NCI-H1417 (cell line): Measurements from ENCODE around the gene SLC44A1.

Source experiments
- DNase-seq, 3 experiments: peaks; one replicate each; lab custom pipeline; 2025; lab: John Stamatoyannopoulos, UW

SLC44A1 gene

DNA sequence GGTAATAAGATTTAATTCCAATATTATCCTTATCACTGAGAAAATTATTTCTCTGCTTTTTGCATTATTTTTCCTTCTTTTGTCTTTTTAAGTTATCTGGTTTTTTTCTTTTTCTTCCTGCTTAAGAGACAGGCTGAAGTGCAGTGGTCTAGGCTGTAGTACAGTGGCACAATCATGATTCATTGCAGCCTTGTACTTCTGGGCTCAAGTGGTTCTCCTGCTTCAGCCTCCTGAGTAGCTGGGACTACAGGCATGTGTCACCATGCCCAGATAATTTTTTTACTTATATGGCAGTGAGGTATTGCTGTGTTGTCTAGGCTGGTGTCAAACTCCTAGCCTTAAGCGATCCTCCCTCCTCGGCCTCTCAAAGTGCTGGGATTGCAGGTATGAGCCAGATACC lies 93.9 kb downstream of the SLC44A1 start:
- DNase-seq = no peak

DNA sequence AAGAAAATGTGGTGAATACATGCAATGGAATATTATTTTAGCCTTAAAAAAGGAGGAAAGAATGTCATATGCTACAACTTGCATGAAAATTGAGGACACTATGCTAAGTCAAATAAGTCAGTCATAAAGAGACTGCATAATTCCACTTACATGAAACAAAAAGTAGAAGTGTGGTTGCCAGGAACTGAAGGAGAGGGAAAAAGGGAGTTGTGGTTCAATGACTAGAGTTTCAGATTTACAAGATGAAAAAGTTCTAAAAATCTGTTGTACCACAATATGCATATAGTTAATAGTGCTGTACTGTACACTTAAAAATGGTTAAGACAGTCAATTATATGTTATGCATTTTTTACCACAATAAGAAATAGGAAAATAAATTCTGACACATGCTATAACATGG lies 95.4 kb downstream of the SLC44A1 start:
- DNase-seq = no peak

DNA sequence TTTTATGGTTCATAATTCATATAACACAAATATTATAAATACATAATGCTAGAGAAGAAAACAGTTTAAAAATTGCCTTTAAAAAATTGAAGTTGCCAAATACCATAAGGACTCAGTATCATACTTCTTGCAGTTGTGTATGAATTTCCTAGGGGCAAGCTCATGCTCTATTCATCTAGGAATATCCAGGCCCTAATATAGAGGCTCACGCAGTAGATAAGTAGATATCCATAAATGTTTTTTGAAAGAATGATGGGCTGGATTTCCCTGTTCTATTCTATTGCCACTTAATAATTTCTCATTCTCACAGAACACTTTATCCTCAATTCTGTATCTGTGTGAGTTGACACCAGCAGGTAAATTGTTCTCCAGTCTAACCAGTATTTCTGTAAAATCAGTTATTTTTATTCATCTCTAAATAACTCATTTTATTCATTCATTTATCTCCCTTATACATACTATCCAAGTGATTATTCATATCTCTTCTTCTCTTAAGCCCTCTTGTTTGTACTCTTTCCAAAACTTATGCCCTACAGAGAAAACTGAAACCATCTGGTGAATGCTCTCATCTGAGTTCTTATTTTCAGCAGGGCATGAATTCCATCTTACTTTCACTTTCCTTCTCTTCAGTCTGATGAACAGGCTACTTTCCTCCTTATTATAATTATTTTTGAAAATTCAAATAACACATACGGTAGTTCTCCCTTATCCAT lies 97.1 kb downstream of the SLC44A1 start:
- DNase-seq = no peak

- no peak for DNase-seq
These were observed 97.7 kb downstream of the SLC44A1 start for GRCh38 chr9:105342147-105342505.

DNA sequence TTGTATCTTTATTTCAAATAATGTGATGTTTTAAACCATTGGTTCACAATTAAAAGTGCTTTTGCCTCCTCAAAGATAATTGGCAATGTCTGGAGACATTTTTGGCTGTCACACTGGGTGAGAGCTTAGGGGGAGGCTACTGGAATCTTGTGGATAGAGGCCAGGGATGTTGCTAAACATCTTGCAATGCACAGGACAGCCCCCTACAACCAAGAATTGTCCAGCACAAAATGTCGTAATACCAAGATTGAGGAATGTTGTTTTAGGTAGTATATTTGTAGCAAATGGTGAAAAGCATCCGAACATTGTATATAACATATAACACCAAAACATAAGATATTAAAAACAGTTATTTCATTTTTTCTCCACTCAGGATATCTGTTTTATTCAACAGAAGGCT lies 99.8 kb downstream of the SLC44A1 start:
- no peak for DNase-seq

DNA sequence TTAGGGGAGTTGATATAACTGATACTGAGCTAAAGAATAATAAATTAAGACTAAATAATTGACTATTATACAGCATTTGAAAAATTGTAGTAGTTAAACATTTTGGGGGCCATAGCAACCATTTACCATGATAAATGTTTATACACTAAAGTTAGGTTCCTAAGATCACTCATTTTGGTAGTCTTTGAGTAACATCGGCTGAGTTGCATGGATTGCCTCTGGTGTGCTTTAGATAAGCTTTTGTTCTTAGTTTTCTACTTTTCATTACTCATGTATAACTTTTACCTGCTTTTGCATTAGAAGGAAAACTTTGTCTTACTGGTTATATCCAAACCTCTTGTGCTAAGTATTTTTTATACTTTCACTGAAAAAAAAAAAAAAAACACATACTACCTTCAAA lies 101.2 kb downstream of the SLC44A1 start:
- DNase-seq = no peak

DNA sequence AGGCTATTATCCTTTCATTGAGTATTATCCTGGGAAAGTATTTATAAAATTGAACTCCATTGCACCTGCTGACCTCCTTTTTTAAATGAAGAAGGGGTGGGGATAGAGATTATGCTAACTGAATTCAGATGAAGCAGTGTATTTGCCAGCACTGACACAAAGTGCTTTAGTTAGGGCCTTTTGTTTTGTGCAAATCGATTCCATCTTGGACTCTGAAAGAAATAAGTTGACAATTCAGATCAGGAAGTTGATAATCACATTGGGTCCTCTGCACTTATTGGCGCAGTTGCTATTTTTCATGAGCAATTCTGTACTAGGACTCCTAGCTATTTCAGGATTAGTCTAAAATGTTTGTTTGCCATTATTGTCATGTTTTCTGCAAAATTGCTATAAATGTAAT lies 101.8 kb downstream of the SLC44A1 start:
- DNase-seq = no peak

- no peak for DNase-seq
These were observed 110.0 kb downstream of the SLC44A1 start for GRCh38 chr9:105354448-105354847.

- no peak for DNase-seq
These were observed 111.3 kb downstream of the SLC44A1 start for GRCh38 chr9:105355781-105356180.

DNA sequence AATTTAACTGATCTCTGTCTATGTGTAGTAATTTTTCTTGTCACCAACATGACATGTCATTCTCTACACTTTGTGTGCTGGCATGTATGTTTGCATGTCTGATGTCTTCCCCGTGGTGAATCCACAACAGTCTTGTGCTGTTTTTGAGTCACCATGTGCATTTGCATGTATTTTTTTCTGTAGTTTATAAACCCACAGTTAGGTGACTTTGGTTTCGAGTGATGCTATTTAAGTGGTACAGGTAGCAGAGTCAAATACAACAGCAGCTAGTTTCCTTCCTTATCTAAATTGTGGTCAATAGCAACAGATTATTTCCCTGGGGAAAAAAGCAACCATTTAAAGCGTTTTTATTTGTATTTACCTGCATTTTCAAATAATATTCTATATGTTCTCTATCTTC lies 113.5 kb downstream of the SLC44A1 start:
- no peak for DNase-seq

DNA sequence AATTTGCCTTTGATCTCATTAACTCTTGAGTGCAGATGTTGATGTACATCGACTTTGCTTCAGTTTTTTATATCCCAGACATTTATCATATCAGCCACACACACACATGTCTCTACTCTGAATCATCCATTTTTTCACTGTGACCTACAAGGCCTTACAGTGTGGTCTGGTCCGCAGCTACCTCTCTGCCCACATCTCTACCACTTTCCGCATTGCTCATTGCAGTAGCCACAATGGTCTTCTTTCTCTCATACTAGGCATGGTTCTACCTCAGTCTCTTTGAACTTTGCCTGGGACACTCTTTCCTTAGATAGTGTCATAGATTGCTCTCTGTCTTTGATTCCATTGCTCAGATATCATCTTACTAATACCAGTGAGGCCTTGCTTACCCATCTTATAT lies 115.4 kb downstream of the SLC44A1 start:
- no peak for DNase-seq

DNA sequence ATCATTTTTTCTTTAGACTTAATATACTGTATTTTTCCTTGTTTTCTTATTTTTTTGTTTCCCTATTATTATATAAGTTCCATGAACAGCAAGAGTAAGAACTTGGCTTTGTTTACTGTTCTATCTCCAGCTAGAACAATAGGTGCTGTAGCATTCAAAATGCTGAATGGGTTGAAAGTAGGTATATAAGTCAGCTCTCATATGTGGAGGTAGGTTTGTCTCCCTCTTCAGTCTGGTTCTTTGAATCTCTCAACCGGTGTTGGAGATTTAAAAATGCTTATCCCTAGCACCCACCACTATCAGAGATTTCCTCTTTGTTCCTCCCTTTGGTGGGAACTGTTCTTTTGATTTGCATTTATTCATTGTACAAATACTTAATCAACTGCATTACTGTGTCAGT lies 115.9 kb downstream of the SLC44A1 start:
- no peak for DNase-seq

GRCh38 chr9:105361873-105362272 lies 117.4 kb downstream of the SLC44A1 start:
- no peak for DNase-seq

GRCh38 chr9:105362470-105362869 lies 118.0 kb downstream of the SLC44A1 start:
- no peak for DNase-seq

- DNase-seq = no peak
These were observed 119.4 kb downstream of the SLC44A1 start for GRCh38 chr9:105363837-105364236.

DNA sequence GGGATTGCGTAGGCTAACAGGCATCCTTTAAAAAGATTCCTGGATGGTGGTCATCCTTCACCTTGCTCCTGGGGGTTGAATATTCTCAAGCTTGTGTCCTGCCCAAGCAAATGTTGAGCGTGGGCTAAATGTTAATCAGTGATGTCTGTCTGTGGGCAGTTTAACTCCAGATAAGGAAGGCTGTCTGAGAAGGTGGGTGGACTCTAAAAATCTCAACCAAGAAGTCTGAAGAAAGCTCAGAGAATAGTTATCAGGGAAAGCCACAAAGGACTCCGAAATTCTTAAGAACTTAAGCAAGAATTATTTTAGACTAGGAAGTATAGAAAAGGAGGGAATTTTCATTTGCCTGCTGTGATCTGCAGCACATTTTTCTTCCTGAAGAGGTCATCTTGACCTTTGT lies 125.5 kb downstream of the SLC44A1 start:
- DNase-seq = no peak

GRCh38 chr9:105373723-105374122 lies 129.3 kb downstream of the SLC44A1 start:
- no peak for DNase-seq

GRCh38 chr9:105375323-105375722 lies 130.9 kb downstream of the SLC44A1 start:
- no peak for DNase-seq

GRCh38 chr9:105376893-105377292 lies 132.4 kb downstream of the SLC44A1 start:
- peak in 1 of 3 experiments; percentile 15 for DNase-seq

GRCh38 chr9:105385381-105385985 lies 141.0 kb downstream of the SLC44A1 start:
- DNase-seq = no peak

GRCh38 chr9:105389796-105390195 lies 145.3 kb downstream of the SLC44A1 start:
- DNase-seq = no peak

DNA sequence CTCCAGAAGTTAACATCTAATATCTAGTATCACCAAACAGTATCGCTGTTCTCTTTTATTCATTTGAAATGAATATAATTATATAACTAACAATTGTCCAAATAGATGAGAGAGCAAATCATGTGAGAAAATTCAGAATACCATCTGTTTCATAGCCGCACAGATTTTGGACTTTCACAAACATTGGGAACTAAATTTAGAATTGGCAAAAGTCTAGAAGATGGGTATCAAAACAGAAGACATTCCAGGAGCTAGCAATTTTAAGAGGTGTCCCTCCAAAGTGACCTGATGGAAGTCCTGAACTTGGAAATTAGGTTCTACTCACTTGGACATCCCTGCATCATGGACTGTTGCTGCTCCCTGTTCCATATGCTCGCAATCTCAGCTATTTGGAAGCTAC lies 146.4 kb downstream of the SLC44A1 start:
- DNase-seq = no peak

DNA sequence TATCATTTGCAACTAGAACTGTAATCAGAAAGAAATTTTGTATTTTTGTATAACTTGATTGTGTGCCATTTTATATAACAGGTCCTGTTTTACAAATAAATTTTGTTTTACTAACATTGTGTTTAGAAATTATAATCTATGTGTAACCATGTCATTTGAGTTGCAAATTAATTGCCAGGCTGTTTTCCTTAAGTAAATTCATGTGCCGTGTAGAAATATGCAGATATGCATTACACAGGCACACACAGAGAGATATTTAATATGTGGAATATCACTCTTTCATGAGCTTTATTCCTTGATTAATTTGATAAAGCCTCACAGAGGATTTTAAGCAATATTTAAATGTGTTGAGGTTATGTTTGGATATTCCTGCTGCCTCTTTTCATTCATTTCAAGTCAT lies 146.8 kb downstream of the SLC44A1 start:
- no peak for DNase-seq

DNA sequence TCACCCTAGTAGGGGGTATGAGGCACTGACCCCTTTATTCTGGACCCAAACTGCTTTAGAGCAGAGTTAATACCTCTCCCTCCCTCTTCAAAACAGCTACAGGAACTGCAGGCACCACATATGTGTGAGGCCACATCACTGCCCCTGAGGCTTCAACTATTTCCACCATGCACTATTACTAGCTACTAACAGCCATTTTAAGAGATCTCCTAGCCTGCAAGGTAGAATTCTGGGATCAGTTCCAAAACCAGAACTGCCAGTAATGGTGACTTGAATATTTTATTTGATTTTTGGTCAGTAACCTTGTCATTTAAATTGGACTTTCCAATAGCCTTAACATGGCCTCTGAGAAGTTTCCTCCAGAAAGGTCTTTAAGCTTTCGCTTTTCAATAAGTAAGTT lies 148.1 kb downstream of the SLC44A1 start:
- no peak for DNase-seq
